RWPE2 (cell line): ENCODE data around the gene CHST11.

Source experiments
- ATAC-seq: fragments of 200-7000 bp; cut with Tn5 transposase; 3 replicates; pipeline ENCODE4 v1.9.1; 2021; ENCODE audit warnings: low read depth
- DNase-seq: peaks from one replicate; pipeline ENCODE4 v3.0.0-alpha.2; 2020; ENCODE audit warnings: low spot score
- H3K27ac ChIP-seq: fragments of 450-650 bp; 2 replicates; pipeline ENCODE4 v1.5.1; 2017; ENCODE audit warnings: mild to moderate bottlenecking; ENCODE audit not compliant: poor library complexity, severe bottlenecking
- H3K27me3 ChIP-seq: fragments of 250-450 bp; sonication (Bioruptor Pico); 2 replicates; pipeline ENCODE4 v1.5.1; 2021; ENCODE audit warnings: mild to moderate bottlenecking, moderate library complexity; ENCODE audit not compliant: insufficient read depth, poor library complexity, severe bottlenecking
- H3K36me3 ChIP-seq: fragments of 250-450 bp; sonication (Bioruptor Pico); 2 replicates; pipeline ENCODE4 v1.5.1; 2020; ENCODE audit warnings: low read depth, mild to moderate bottlenecking, moderate library complexity
- H3K4me1 ChIP-seq: fragments of 250-450 bp; sonication (Bioruptor Pico); 2 replicates; pipeline ENCODE4 v1.5.1; 2021; ENCODE audit warnings: mild to moderate bottlenecking, moderate library complexity; ENCODE audit not compliant: insufficient read depth, poor library complexity, severe bottlenecking
- H3K4me3 ChIP-seq: fragments of 250-450 bp; sonication (Bioruptor Pico); 2 replicates; pipeline ENCODE4 v1.5.1; 2021; ENCODE audit warnings: mild to moderate bottlenecking, moderate library complexity; ENCODE audit not compliant: severe bottlenecking
- H3K9me3 ChIP-seq: fragments of 250-450 bp; sonication (Bioruptor Pico); 2 replicates; pipeline ENCODE4 v1.5.1; 2021; ENCODE audit warnings: mild to moderate bottlenecking, moderate library complexity; ENCODE audit not compliant: severe bottlenecking
- CTCF ChIP-seq: fragments of 450-650 bp; IDR thresholded peaks from one replicate; pipeline ENCODE4 v1.5.1; 2017; ENCODE audit warnings: mild to moderate bottlenecking, moderate library complexity; ENCODE audit not compliant: poor library complexity, severe bottlenecking

CHST11 gene

GRCh38 chr12:104727726-104728465, 271.1 kb downstream of the CHST11 start:
- Histone ChIP-seq H3K4me3 (no peak overlapping the region), H3K27ac (no peak overlapping the region), H3K4me1 (no peaks in the 10 kb centered on the region), H3K36me3 (no peaks in the 10 kb centered on the region), H3K27me3 (no peaks in the 10 kb centered on the region), H3K9me3 (no peaks in the 10 kb centered on the region)
- ATAC-seq (no peak), DNase-seq (no peak)
- TF ChIP-seq CTCF, result no peak

DNA sequence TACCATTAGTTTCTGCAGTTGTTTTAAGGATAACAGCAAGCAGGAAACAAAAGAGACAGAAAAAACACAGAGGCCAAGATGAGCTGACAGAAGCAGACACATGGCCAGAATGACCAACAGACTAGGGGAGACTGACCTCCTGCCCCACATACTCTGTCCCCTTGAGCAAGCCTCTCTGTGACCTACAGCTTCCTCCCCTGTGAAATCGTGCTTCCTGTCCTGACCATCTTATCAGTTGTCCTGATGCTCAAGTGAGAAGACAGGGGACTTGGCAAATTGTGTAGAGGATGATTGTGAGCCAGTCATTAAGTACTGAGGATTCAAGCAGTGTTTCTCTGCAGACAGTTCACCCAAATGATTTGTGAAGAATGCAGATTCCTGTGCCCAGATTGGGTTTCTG, 272.3 kb downstream of the CHST11 start:
- Histone ChIP-seq H3K9me3 (no peaks in the 10 kb centered on the region), H3K4me3 (no peak overlapping the region), H3K4me1 (no peaks in the 10 kb centered on the region), H3K27ac (no peak overlapping the region), H3K27me3 (no peaks in the 10 kb centered on the region), H3K36me3 (no peaks in the 10 kb centered on the region)
- no peak for TF ChIP-seq CTCF
- DNase-seq, result no peak
- ATAC-seq, result no peak

DNA sequence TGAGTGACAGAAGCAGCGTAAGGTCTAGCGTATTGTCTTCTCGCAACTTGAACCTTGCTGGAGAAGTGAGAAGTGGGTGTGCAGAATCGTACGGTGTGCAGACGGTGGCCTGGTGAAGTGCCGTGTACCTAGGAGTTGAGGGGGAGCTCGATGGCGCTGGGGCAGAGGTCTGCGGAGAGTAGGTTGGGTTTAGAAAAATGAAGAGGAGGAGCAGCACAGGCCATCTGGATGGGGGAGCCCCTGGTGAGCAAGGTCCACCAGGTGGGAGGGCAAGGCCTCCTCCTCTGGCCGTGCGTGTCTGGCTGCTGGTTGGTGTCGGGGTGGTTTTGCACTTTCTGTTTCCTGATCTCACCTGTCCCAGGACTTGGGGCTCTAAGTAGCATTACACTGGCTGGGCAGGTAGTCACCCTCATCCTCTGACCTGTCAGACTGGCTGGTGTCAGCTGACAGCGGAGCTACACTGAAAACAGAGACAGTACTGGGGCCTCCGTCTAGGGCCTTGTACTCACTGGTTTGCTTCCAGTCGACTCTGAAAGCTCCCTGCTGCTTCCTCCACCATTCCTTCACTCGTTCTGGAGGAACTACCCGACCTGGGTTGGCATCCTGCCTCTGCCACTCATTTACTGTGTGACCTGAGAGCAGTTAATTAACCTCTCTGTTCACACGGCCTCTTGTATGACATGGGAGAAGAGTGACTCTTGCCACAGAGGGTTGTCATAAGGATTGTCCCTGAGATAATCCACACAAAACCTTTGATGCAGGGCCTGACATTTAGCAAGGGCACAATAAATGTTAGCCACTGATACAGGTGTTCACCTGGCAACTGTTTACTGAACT, 273.1 kb downstream of the CHST11 start:
- ATAC-seq (no peak), DNase-seq (no peak)
- Histone ChIP-seq H3K9me3 (no peaks in the 10 kb centered on the region), H3K4me1 (no peaks in the 10 kb centered on the region), H3K36me3 (no peaks in the 10 kb centered on the region), H3K27me3 (no peaks in the 10 kb centered on the region), H3K4me3 (no peak overlapping the region), H3K27ac (no peak overlapping the region)
- TF ChIP-seq CTCF, result no peak

DNA sequence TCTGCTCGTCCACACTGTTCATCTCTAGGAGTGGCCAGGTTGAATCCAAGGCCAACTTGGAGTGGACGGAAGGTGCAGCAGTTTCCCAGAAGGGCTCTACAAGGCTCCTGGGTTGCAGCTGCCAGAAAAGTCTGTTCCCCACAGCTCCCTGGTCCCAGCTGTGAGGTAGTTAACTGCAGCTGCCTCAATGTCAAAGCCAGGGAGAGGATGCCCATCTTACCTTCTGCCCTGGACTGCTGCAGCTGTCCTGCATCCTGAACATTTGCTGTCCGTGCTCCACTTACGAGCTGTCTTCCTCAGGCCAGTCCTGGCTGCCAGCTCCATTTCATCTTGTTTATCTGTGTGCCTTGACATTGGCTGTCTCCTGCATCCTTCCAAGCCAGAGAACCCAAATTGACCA, 274.0 kb downstream of the CHST11 start:
- Histone ChIP-seq H3K36me3 (no peaks in the 10 kb centered on the region), H3K27me3 (no peaks in the 10 kb centered on the region), H3K27ac (no peak overlapping the region), H3K4me3 (no peak overlapping the region), H3K4me1 (no peaks in the 10 kb centered on the region), H3K9me3 (no peaks in the 10 kb centered on the region)
- no peak for ATAC-seq
- no peak for TF ChIP-seq CTCF
- no peak for DNase-seq
